HepG2 (cell line): ENCODE results near the gene TNC.

ENCODE experiments used
- DPF2 ChIP-seq: sonication (generic); formaldehyde crosslinking; IDR thresholded peaks from 2 replicates; pipeline ENCODE4 v1.4.0; 2020; ENCODE audit warnings: mild to moderate bottlenecking, low read depth, missing genetic modification reagents, borderline replicate concordance
- GTF2F1 ChIP-seq: fragments of 150-350 bp; IDR thresholded peaks from 2 replicates; pipeline ENCODE4 v1.6.1; 2014; ENCODE audit warnings: low read length
- KDM2A ChIP-seq: sonication (generic); formaldehyde crosslinking; IDR thresholded peaks from 2 replicates; pipeline ENCODE4 v1.4.0; 2020; ENCODE audit warnings: low read depth, missing genetic modification reagents, borderline replicate concordance
- TF ChIP-seq, protein P1 (sequence below), 2 experiments: IDR thresholded peaks; 2 replicates each; pipeline ENCODE4 v1.6.1; 2011 to 2012; ENCODE audit warnings: low read length in 2 of 2, borderline replicate concordance in 1 of 2, low read depth in 1 of 2, mild to moderate bottlenecking in 1 of 2, moderate library complexity in 1 of 2

DNA sequence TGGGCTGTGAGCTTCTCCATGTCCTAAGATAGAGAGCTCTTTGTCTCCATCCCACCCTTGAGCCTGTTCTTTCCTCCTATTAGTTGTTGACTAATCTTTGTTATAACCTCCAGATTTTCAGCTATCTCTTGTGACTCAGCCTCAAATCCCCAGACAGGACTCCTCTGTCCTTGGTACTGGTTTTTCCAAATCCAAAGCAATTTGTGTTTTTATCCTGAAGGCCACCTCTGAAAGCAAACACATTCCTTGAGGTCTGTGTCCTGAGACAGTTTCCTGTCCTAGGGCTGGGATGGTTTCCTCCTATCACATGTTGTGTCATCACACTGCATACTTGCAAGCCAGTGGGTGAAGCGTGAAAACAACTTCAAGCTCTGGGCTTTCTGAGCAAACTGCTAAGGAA, 8.5 kb downstream of the TNC start:
- no peak for TF ChIP-seq KDM2A (CRISPR knock-in tag)
- TF ChIP-seq DPF2 = no peak
- no peak for TF ChIP-seq GTF2F1
- TF ChIP-seq, protein P1, sequence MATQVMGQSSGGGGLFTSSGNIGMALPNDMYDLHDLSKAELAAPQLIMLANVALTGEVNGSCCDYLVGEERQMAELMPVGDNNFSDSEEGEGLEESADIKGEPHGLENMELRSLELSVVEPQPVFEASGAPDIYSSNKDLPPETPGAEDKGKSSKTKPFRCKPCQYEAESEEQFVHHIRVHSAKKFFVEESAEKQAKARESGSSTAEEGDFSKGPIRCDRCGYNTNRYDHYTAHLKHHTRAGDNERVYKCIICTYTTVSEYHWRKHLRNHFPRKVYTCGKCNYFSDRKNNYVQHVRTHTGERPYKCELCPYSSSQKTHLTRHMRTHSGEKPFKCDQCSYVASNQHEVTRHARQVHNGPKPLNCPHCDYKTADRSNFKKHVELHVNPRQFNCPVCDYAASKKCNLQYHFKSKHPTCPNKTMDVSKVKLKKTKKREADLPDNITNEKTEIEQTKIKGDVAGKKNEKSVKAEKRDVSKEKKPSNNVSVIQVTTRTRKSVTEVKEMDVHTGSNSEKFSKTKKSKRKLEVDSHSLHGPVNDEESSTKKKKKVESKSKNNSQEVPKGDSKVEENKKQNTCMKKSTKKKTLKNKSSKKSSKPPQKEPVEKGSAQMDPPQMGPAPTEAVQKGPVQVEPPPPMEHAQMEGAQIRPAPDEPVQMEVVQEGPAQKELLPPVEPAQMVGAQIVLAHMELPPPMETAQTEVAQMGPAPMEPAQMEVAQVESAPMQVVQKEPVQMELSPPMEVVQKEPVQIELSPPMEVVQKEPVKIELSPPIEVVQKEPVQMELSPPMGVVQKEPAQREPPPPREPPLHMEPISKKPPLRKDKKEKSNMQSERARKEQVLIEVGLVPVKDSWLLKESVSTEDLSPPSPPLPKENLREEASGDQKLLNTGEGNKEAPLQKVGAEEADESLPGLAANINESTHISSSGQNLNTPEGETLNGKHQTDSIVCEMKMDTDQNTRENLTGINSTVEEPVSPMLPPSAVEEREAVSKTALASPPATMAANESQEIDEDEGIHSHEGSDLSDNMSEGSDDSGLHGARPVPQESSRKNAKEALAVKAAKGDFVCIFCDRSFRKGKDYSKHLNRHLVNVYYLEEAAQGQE (IDR thresholded peaks at IDR 0.05; ENCODE audit: borderline replicate concordance in 1 of 2, low read depth in 1 of 2, low read length in 2 of 2) = peak in 1 of 2 experiments; percentile 62; a peak in 1 of 4 replicates
